A549 (cell line): ENCODE results near the gene THBS2.

Experiments
- POLR2A ChIP-seq: IDR thresholded peaks from 2 replicates; pipeline ENCODE4 v1.6.1; 2012; ENCODE audit warnings: mild to moderate bottlenecking, low read length
- POLR2AphosphoS2 ChIP-seq: conservative IDR thresholded peaks from 2 replicates; pipeline ENCODE4 v1.6.1; 2012; ENCODE audit warnings: low read length, improper control_type of control experiment, inconsistent platforms
- RAD21 ChIP-seq, 2 experiments: fragments of >200 bp in 1 of 2; sonication (Bioruptor Twin) in 1 of 2; formaldehyde crosslinking in 1 of 2; IDR thresholded peaks in 1 of 2; conservative IDR thresholded peaks in 1 of 2; 2 replicates in 1 of 2; 3 replicates in 1 of 2; pipeline ENCODE4 v1.6.1; 2012 to 2018; ENCODE audit warnings: inconsistent platforms in 1 of 2
- RNF2 ChIP-seq: fragments of 200-600 bp; sonication (generic); IDR thresholded peaks from 2 replicates; pipeline ENCODE4 v1.6.1; 2016; ENCODE audit warnings: low read depth, mild to moderate bottlenecking, antibody characterized with exemption, moderate library complexity, borderline replicate concordance

DNA sequence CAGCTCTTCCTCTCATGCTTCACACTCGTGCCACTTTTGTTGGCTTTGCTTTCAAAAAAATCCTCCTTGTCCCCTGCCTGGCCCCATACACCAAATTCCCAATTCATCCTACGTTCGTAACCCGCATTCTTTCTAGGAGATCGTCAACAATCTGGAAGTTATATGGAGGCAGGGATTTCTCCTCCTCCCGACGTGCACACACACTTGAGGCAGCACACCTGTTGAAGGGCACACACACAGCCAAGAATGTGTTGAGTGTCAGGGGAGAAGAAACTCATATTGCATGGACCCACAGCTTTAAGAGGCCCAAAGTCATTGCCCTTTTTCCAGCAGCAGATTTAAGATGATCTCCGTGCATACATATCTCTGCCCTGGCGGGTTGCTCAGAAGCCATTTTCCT is 28.9 kb downstream of the THBS2 start:
- TF ChIP-seq POLR2AphosphoS2: no peak
- TF ChIP-seq RAD21 (conservative IDR thresholded peaks at IDR 0.05 in 1 of 2, IDR thresholded peaks at IDR 0.05 in 1 of 2): no peak
- TF ChIP-seq RNF2: no peak
- no peak for TF ChIP-seq POLR2A
